NCI-H345 treated with DMSO at 0.1 percent for 48 hours (cell line): Measurements from ENCODE around the gene SAMD3.
"Not testable (repeated sequence)": the region's sequence is repeated elsewhere in the genome, so short reads cannot be mapped to it uniquely, and the experiment has no call there.

Source experiments
- DNase-seq: peaks from one replicate; lab custom pipeline; 2025; ENCODE audit not compliant: unreplicated experiment; lab: John Stamatoyannopoulos, UW

The SAMD3 gene

GRCh38 chr6:130138116-130138908 is 84.4 kb downstream of the SAMD3 start:
- DNase-seq, result no peak

DNA sequence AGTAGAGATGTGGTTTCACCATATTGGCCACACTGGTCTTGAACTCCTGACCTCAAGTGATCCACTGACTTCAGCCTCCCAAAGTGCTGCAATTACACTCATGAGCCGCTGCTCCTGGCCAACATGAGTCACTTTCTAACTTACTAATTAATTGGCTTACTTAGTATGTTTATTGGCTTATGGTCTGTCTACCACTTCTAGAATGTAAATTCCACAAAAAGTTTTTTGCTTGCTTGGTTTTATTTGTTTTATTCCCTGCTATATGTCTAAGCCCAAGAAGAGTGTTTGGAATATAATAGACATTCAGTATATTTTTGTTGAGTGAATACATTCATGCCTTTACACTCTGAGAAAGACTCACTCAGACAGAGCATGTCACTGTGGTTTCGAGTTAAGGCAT is 86.0 kb downstream of the SAMD3 start:
- no peak for DNase-seq

GRCh38 chr6:130134582-130134981 is 88.2 kb downstream of the SAMD3 start:
- DNase-seq, result no peak

- DNase-seq, result no peak
Measured at GRCh38 chr6:130132286-130132701, 90.5 kb downstream of the SAMD3 start.

GRCh38 chr6:130129762-130130246 is 92.9 kb downstream of the SAMD3 start:
- no peak for DNase-seq

DNA sequence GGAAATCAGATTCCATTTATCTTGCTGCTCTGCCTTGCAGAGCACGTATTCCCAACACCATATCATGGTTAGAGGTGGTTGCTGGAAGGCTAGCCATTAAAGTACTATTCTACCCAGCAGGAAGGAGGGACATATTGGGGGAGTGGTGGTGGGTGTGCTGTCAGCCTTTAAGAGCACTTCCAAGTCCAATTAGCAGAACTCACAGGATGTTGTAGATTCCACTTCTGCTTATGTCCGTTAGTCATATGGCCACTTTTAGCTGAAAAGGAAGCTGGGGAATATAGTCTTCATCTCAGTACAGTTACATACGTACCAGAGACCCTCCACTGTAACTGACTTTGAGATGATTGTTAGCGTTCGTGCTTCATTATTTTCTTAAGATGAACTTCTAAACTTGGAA is 94.4 kb downstream of the SAMD3 start:
- no peak for DNase-seq

DNA sequence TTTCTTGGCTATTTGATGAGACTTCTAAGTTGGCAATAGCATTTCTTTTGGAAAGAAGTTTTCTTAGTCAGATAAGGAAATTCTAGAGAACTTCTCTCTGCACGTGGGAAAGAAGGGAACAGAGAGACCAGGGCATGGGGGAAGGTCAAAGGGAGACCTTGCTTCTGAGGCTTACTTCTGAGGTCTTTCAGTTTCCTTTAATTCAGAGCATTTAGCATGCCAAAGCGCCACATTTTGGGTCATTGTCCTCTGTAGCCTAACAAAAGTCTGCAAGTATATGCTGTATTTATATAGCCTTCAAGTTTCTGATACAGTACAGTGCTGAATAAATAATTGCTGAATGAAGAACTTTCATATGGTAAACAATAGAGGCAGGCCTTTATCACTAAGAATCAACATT is 95.6 kb downstream of the SAMD3 start:
- DNase-seq, result no peak

DNA sequence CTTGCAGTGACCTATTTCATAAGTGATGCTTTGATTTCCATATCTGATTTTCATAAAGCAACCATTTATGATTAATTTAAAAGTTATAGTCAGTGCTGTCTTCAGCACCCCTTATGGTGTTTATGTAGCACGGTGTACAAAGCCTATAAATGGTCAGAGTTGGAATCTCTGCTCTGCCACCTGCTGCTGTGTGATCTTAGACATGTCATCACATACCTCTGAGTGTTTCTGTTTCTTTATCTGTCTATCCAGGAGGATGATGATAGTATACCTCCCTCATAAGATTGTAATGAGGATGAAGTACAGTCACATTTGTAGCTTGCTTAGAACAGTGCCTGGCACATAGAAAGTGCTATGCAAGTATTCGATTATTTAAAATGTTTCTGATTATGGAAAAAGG is 100.5 kb downstream of the SAMD3 start:
- no peak for DNase-seq

DNA sequence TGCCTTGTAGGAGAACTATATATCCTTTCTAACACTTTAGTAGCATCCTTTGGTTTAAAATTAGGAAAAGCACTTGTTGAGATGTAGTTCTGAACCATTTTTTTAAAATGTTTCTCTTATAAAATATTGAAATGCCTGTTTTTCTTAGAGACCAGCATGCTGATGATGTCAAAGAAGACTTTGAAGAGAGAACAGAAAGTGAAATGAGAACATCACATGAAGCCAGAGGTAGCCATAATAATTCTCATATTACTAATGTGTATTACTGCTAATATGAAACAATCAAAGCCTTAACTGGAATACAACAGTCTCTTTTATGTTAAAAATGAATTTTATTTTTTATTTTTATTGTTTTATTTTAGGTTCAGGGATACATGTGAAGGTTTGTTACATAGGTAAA is 102.0 kb downstream of the SAMD3 start:
- DNase-seq, result no peak

DNA sequence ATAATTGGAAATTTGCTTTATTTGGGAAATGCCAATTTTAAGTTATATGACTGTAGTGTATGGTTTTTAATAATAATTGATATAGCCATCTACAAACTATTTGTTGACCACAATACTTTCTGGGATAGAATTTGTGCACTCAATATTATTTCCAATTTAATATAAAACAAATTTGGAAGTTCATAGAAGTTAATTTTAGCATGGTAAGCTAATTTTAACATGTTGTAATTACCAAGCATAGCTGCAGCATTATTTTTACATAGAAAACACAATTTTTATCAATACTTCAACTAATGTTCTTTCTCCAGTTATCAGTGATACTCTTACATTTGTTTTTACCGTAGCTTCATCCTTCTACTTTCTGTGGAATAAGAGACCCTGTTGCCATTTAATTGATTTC is 103.5 kb downstream of the SAMD3 start:
- DNase-seq, result no peak

GRCh38 chr6:130118236-130118635 is 104.5 kb downstream of the SAMD3 start:
- no peak for DNase-seq

GRCh38 chr6:130117187-130117701 is 105.5 kb downstream of the SAMD3 start:
- DNase-seq, result not testable (repeated sequence)

DNA sequence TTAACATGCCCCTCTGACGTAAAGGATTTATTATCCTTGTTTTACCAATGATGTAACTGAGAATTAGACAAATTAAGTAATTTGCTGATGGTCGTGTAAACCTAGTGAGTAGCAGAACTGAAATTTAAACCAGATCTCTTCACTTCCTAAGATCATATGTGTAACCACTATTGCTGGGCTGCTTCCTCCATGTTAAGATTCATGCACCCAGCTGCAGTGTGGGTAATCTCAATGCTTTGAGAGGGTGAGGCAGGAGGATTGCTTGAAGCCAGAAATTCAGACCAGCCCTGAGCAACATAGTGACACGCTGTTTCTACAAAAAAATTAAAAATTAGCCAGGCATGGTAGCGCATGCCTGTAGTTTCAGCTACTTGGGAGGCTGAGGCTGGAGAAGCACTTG is 106.5 kb downstream of the SAMD3 start:
- no peak for DNase-seq

GRCh38 chr6:130115036-130115435 is 107.7 kb downstream of the SAMD3 start:
- DNase-seq, result no peak

DNA sequence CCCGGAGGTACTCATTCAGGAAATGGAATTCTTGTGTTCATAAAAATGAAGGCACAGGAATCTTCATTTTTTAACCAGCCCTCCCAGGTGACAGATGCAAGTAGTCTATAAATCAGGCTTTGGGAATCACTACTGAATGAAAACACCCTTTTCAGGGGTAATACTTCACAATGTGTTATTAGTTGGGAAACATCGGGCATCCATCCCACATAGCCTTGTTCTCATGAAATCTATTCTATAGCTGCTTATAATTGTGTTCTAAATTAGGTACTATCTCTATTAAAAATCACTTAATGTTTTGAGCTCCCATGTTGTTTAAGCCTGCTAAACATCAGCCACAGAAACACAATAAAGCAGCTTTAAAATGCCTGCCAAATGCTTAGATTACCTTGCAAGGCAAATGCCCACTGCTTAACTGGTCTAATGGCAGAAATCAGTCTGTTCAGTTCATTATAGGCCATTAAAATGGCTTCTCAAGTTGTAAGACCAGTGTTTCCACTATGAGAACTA is 109.5 kb downstream of the SAMD3 start:
- no peak for DNase-seq

- DNase-seq, result no peak
Measured at GRCh38 chr6:130111031-130111430, 111.7 kb downstream of the SAMD3 start.

DNA sequence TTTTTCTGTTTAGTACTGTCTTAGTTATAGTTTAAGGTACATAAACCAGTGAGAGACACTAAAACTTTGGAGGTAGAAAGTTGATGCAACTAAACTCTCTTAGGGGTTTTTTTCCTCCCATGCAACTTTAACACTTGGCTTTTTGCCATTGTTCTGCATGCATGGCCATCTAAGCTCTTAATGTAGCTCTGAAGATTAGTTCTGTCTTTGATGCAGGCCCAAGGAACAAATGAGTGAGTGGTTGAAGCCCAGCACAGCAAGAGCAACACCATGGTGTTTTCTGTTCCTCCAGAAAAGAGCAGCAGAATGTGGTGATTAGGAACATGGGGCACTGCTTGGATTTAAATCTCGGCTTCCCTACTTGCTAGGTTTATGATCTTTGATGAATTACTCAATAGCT is 115.0 kb downstream of the SAMD3 start:
- no peak for DNase-seq

GRCh38 chr6:130105996-130106704 is 116.6 kb downstream of the SAMD3 start:
- DNase-seq, result no peak

DNA sequence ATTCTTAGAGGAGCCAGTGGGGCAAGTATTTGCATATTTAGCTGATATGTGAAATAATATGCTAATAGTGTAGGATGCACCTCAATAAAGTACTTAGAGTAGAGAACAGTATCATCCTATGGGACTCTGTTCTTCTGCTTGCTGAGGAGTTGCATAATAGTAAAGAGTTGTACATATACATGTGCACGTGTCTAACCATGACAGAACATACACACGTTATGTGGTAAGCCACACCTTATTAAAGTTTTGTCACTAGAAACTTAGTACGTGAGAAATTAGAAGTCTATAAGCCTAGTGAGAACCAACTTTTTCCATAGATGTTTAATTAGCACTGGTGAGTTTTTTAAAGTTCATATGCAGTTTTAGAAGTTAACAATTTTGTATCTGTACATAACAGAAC is 123.6 kb downstream of the SAMD3 start:
- no peak for DNase-seq

- peak; percentile 4 for DNase-seq
Measured at GRCh38 chr6:130098317-130098716, 124.4 kb downstream of the SAMD3 start.
